Measurements from ENCODE around the gene MRPL23. TPM values are rescaled to one million over a fixed set of nuclear protein-coding genes. Genes with fewer than 3 reads are reported as not detected.

MRPL23 gene
- total RNA-seq, 5 donors from 2014 or later (not counting 1 experiment from before 2014, with no cell fraction given): 34.5 to 58.8 (median 37.8) TPM

DNA sequence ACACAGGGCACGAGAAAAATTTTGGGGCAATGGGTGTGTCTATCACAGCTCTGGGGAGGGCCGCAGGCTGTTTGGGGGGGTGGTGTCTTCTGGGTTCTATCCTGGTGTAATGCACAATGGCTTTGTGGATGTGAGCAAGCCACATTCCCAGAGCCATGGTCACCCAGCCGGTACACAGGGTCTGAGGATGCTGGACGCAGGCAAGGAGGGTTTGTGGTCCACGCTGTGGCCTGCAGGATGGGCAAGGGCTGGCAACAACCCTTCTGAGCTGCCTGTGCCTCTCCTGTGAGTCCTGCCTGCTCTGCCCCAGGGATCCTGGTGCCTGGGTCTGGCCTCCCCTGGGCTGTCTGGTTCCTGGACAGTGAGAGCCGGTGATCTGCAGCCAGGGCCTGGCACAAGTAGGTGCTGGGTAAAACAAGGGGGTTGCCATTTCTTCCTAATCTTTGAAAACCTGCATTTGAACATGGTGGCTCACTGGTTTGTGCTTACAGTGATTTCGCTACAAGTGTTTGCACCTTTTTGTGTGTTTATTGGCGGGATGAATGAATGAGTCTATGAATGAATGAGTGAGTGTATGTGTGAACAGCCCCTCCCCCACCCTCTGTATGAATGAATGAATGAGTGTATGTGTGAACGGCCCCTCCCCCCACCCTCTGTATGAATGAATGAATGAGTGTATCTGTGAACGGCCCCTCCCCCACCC is 4.4 kb upstream of the MRPL23 start:
- no peak overlapping the region for H3K27ac Mint-ChIP-seq

DNA sequence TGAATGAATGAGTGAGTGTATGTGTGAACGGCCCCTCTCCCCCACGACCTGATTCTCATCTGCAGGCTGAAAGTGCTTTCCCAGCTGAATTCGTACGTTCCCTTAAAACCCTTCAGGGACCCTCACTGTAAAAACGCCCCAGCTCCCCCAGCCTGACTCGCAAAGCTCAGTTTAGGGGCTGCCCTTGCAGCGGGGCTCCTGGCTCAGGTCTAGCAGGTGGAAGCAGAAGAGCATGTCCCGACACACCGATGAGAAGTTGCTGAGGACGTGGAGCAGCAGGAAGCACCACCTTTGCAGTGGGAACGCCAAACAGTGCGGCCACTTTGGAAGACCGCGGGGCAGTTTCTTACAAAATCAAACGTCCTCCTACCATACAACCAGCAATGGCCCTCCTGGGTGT is 3.6 kb upstream of the MRPL23 start:
- peaks cover 0 to 2% of the 10 kb centered on the region in 2 donors for H3K27me3 Mint-ChIP-seq
- Histone ChIP-seq H3K9me3 (no peaks in the 10 kb centered on the region), H3K36me3 (ENCODE audit: control insufficient read depth in 2 of 2, extremely low read depth in 1 of 2, insufficient read depth in 1 of 2, low read length in 1 of 2) (no peaks in the 10 kb centered on the region), H3K4me1 (ENCODE audit: control insufficient read depth in 1 of 2, extremely low read depth in 1 of 2, insufficient read depth in 2 of 2, low read length in 2 of 2) (peaks cover 0 to 6% of the 10 kb centered on the region in 2 experiments), H3K27ac (ENCODE audit: low read length) (no peak overlapping the region), H3K27me3 (replicated peaks in 1 of 2; ENCODE audit: control insufficient read depth in 2 of 2, extremely low read depth in 1 of 2, insufficient read depth in 2 of 2, low read length in 1 of 2) (peaks cover 0 to 6% of the 10 kb centered on the region in 2 experiments), H3K4me3 (ENCODE audit: control insufficient read depth in 1 of 2, extremely low read depth in 1 of 2, low read length in 1 of 2) (no peak overlapping the region)
- no peak for ATAC-seq (replicated peaks in 1 of 4)
- no peak overlapping the region for H3K27ac Mint-ChIP-seq
- peaks cover 5 to 11% (median 6%) of the 10 kb centered on the region in 3 donors for H3K4me1 Mint-ChIP-seq
- POLR2A ChIA-PET: no interaction called here
- no peaks in the 10 kb centered on the region for H3K36me3 Mint-ChIP-seq
- 92% methylated on average over 13 of the region's 15 CpGs for WGBS (ENCODE audit: insufficient coverage)
- DNase-seq: peak in 1 of 35 experiments; percentile 11
- no peak overlapping the region for H3K4me3 Mint-ChIP-seq
- H3K9me3 Mint-ChIP-seq: no peaks in the 10 kb centered on the region
- CTCF ChIA-PET: no interaction called here

More for the DNA sequence above, 4.4 kb upstream of the MRPL23 start:
- Mint-ChIP-seq H3K4me1 (peaks cover 5 to 11% (median 6%) of the 10 kb centered on the region in 3 donors), H3K36me3 (no peaks in the 10 kb centered on the region), H3K9me3 (no peaks in the 10 kb centered on the region), H3K4me3 (no peak overlapping the region), H3K27me3 (peaks cover 0 to 2% of the 10 kb centered on the region in 2 donors)
- no peak for ATAC-seq (replicated peaks in 1 of 4)
- no peaks in the 10 kb centered on the region for H3K36me3 ChIP-seq (ENCODE audit: control insufficient read depth in 2 of 2, extremely low read depth in 1 of 2, insufficient read depth in 1 of 2, low read length in 1 of 2)
- H3K4me3 ChIP-seq (ENCODE audit: control insufficient read depth in 1 of 2, extremely low read depth in 1 of 2, low read length in 1 of 2): no peak overlapping the region
- WGBS (ENCODE audit: insufficient coverage): 95% methylated on average over 6 of the region's 10 CpGs
- POLR2A ChIA-PET: interaction anchor here in 1 of 2 donors (0.6 kb wide), 1 partner anchor 53 kb away, joined by 4 read pairs; no protein-coding TSS in a partner anchor
- peak in 1 of 35 experiments; percentile 20 for DNase-seq
- CTCF ChIA-PET: no interaction called here
- H3K27ac ChIP-seq (ENCODE audit: low read length): no peak overlapping the region
- peaks cover 0 to 8% of the 10 kb centered on the region in 2 experiments for H3K4me1 ChIP-seq (ENCODE audit: control insufficient read depth in 1 of 2, extremely low read depth in 1 of 2, insufficient read depth in 2 of 2, low read length in 2 of 2)
- peaks cover 0 to 7% of the 10 kb centered on the region in 2 experiments for H3K27me3 ChIP-seq (replicated peaks in 1 of 2; ENCODE audit: control insufficient read depth in 2 of 2, extremely low read depth in 1 of 2, insufficient read depth in 2 of 2, low read length in 1 of 2)
- no peaks in the 10 kb centered on the region for H3K9me3 ChIP-seq

DNA sequence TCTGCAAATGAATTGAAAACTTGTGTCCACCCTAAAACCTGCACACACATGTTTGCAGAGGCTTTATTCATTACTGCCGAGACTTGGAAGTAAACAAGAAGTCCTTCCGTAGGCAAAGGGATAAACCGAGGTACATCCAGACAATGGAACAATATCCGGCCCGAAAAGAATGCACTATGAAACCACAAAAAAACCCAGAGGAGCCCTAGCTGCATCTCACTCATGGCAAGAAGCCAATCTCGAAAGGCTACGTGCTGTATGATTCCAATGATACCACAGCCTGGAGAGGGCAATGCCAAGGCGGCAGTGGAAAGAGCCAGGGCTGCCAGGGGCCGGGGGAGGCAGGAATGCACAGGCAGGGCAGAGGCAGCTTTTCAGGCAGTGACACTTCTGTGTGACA is 3.2 kb upstream of the MRPL23 start:
- ATAC-seq (replicated peaks in 1 of 4) (no peak), DNase-seq (peak in 1 of 35 experiments; percentile 17)
- Histone ChIP-seq H3K4me3 (ENCODE audit: control insufficient read depth in 1 of 2, extremely low read depth in 1 of 2, low read length in 1 of 2) (no peak overlapping the region), H3K36me3 (ENCODE audit: control insufficient read depth in 2 of 2, extremely low read depth in 1 of 2, insufficient read depth in 1 of 2, low read length in 1 of 2) (no peaks in the 10 kb centered on the region), H3K27me3 (replicated peaks in 1 of 2; ENCODE audit: control insufficient read depth in 2 of 2, extremely low read depth in 1 of 2, insufficient read depth in 2 of 2, low read length in 1 of 2) (peaks cover 0 to 2% of the 10 kb centered on the region in 2 experiments), H3K4me1 (ENCODE audit: control insufficient read depth in 1 of 2, extremely low read depth in 1 of 2, insufficient read depth in 2 of 2, low read length in 2 of 2) (peaks cover 0 to 2% of the 10 kb centered on the region in 2 experiments), H3K27ac (ENCODE audit: low read length) (no peak overlapping the region), H3K9me3 (no peaks in the 10 kb centered on the region)
- CTCF ChIA-PET: no interaction called here
- POLR2A ChIA-PET: no interaction called here
- Mint-ChIP-seq H3K9me3 (no peaks in the 10 kb centered on the region), H3K27ac (no peak overlapping the region), H3K36me3 (no peaks in the 10 kb centered on the region), H3K27me3 (peaks cover 0 to 2% of the 10 kb centered on the region in 2 donors), H3K4me1 (peaks cover 4 to 10% (median 5%) of the 10 kb centered on the region in 3 donors), H3K4me3 (peak overlapping the region in 1 of 3 donors; percentile 46)
- WGBS (ENCODE audit: insufficient coverage): 71% methylated on average over 9 of the region's 9 CpGs

DNA sequence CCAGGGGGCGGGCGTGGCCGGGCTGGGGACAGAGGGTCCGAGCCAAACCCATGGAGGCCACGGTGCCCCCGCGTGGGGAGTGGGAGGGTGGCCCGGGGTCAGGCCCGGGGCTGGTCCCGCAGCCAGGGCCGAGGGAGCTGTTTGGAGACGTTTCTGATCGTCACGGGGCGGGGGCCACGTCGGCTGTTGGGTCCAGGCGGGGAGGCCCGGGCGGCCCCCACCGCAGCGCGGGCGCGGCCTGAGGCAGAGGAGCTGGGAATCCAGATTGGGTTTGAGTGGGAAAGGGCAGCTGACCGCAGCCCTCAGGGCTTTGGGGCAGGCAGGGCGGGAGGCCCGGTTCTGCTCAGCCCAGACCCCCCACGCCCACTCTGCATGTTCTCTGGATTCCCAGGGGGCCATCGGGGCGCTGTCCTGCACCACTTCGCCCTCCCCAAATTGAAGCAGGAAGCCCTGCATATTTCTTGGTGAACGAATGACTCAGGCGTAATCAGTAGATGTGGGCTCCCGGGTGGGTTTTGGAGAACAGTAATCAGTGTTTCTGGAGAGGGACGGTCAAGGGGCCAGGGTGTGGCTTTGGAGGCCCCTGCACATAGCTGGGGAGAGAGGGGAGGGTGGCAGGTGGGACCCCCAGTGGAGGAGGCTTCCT is 583 bp downstream of the MRPL23 start:
- no peak overlapping the region for H3K4me3 ChIP-seq (ENCODE audit: control insufficient read depth in 1 of 2, extremely low read depth in 1 of 2, low read length in 1 of 2)
- H3K27ac ChIP-seq (ENCODE audit: low read length): no peak overlapping the region
- ChIA-PET CTCF (interaction anchor here in 1 of 2 donors (0.7 to 1.0 kb wide), 2 partner anchors 66 to 72 kb away, joined by 3 to 5 read pairs; no protein-coding TSS in a partner anchor), POLR2A (interaction anchor here in 1 of 2 donors (0.6 kb wide), 1 partner anchor 98 kb away, joined by 4 read pairs; no protein-coding TSS in a partner anchor)
- H3K4me1 ChIP-seq (ENCODE audit: control insufficient read depth in 1 of 2, extremely low read depth in 1 of 2, insufficient read depth in 2 of 2, low read length in 2 of 2): no peaks in the 10 kb centered on the region
- no CpG with 5 or more reads among the region's 36 CpGs for WGBS (ENCODE audit: insufficient coverage)
- no peak overlapping the region for H3K4me3 Mint-ChIP-seq
- peak; percentile 9 to 40 (median 26) for ATAC-seq (replicated peaks in 1 of 4)
- H3K36me3 ChIP-seq (ENCODE audit: control insufficient read depth in 2 of 2, extremely low read depth in 1 of 2, insufficient read depth in 1 of 2, low read length in 1 of 2): no peaks in the 10 kb centered on the region
- H3K27me3 ChIP-seq (replicated peaks in 1 of 2; ENCODE audit: control insufficient read depth in 2 of 2, extremely low read depth in 1 of 2, insufficient read depth in 2 of 2, low read length in 1 of 2): no peaks in the 10 kb centered on the region
- DNase-seq: no peak
- no peaks in the 10 kb centered on the region for H3K27me3 Mint-ChIP-seq
- H3K36me3 Mint-ChIP-seq: no peaks in the 10 kb centered on the region
- H3K27ac Mint-ChIP-seq: no peak overlapping the region
- H3K9me3 ChIP-seq: no peaks in the 10 kb centered on the region
- no peaks in the 10 kb centered on the region for H3K4me1 Mint-ChIP-seq
- H3K9me3 Mint-ChIP-seq: no peaks in the 10 kb centered on the region

DNA sequence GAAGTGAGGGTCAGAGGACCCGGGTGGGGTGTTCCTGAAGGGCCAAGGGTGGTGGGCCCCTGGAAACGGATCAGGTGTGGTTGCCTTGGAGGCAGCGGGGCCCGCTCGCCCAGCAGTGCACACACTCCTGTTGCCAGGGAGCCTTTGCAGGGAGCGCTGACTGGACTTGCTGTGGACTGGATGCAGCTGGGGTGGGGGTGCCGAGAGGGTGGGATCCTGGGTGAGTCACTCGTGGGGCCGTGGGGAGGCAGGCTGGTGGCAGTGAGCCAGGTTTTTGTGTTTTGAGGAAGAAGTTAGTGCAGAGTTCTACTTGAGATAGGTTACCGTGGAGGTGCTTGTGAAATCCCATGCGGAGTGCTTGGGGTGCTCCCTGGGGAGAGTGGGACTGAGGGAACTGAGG is 1.3 kb downstream of the MRPL23 start:
- DNase-seq: no peak
- Mint-ChIP-seq H3K4me1 (no peaks in the 10 kb centered on the region), H3K4me3 (peak overlapping the region in 1 of 3 donors; percentile 37), H3K27ac (no peak overlapping the region), H3K36me3 (no peaks in the 10 kb centered on the region), H3K27me3 (no peaks in the 10 kb centered on the region), H3K9me3 (no peaks in the 10 kb centered on the region)
- Histone ChIP-seq H3K27ac (ENCODE audit: low read length) (no peak overlapping the region), H3K9me3 (no peaks in the 10 kb centered on the region), H3K27me3 (replicated peaks in 1 of 2; ENCODE audit: control insufficient read depth in 2 of 2, extremely low read depth in 1 of 2, insufficient read depth in 2 of 2, low read length in 1 of 2) (no peaks in the 10 kb centered on the region), H3K36me3 (ENCODE audit: control insufficient read depth in 2 of 2, extremely low read depth in 1 of 2, insufficient read depth in 1 of 2, low read length in 1 of 2) (no peaks in the 10 kb centered on the region), H3K4me1 (ENCODE audit: control insufficient read depth in 1 of 2, extremely low read depth in 1 of 2, insufficient read depth in 2 of 2, low read length in 2 of 2) (no peaks in the 10 kb centered on the region), H3K4me3 (ENCODE audit: control insufficient read depth in 1 of 2, extremely low read depth in 1 of 2, low read length in 1 of 2) (no peak overlapping the region)
- POLR2A ChIA-PET: no interaction called here
- CTCF ChIA-PET: no interaction called here
- WGBS (ENCODE audit: insufficient coverage): no CpG with 5 or more reads among the region's 11 CpGs
- ATAC-seq (replicated peaks in 1 of 4): no peak

DNA sequence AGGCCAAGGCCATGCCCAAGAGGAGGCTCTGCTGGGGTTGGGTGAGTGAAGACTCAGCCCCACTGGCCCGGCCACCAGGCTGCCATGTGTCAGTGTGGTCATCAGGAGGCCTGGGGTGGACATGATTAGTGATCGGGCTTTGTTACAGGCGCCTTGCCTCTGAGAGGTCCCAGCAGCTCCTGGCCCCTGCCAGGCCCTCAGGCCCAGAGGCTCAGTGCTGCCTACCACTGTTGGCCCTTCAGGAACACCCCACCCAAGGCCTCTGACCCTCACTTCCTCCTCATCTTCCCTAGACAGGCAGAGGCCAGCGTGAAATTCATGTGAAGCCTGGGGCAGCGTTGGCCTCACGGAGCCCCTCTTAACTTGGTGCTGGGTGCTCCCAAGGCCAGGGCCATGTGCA is 2.2 kb downstream of the MRPL23 start:
- no peak for ATAC-seq (replicated peaks in 1 of 4)
- H3K9me3 Mint-ChIP-seq: no peaks in the 10 kb centered on the region
- POLR2A ChIA-PET: no interaction called here
- no peak overlapping the region for H3K27ac Mint-ChIP-seq
- Histone ChIP-seq H3K36me3 (ENCODE audit: control insufficient read depth in 2 of 2, extremely low read depth in 1 of 2, insufficient read depth in 1 of 2, low read length in 1 of 2) (no peaks in the 10 kb centered on the region), H3K27ac (ENCODE audit: low read length) (no peak overlapping the region), H3K4me3 (ENCODE audit: control insufficient read depth in 1 of 2, extremely low read depth in 1 of 2, low read length in 1 of 2) (no peak overlapping the region), H3K4me1 (ENCODE audit: control insufficient read depth in 1 of 2, extremely low read depth in 1 of 2, insufficient read depth in 2 of 2, low read length in 2 of 2) (no peaks in the 10 kb centered on the region), H3K9me3 (no peaks in the 10 kb centered on the region), H3K27me3 (replicated peaks in 1 of 2; ENCODE audit: control insufficient read depth in 2 of 2, extremely low read depth in 1 of 2, insufficient read depth in 2 of 2, low read length in 1 of 2) (no peaks in the 10 kb centered on the region)
- H3K27me3 Mint-ChIP-seq: no peaks in the 10 kb centered on the region
- no peaks in the 10 kb centered on the region for H3K36me3 Mint-ChIP-seq
- H3K4me1 Mint-ChIP-seq: no peaks in the 10 kb centered on the region
- no peak for DNase-seq
- CTCF ChIA-PET: no interaction called here
- WGBS (ENCODE audit: insufficient coverage): no CpG with 5 or more reads among the region's 6 CpGs
- H3K4me3 Mint-ChIP-seq: no peak overlapping the region
